ENCODE results near the gene CASP2. TPM values are rescaled to one million over a fixed set of nuclear protein-coding genes. Genes with fewer than 3 reads are reported as not detected.
"Not testable (repeated sequence)": the region's sequence is repeated elsewhere in the genome, so short reads cannot be mapped to it uniquely, and the experiment has no call there.

Gene CASP2
- total and polyA plus RNA-seq, 4 experiments from 2014 or later, result 5.3 to 96.1 (median 61.8) TPM

- peak overlapping the region in 6 of 8 donors; percentile 13 to 98 (median 44) for H3K4me3 Mint-ChIP-seq
- peaks cover 39 to 67% (median 52%) of the 10 kb centered on the region in 4 donors for H3K4me1 Mint-ChIP-seq
- intact Hi-C loops (cut with micrococcal nuclease), result no loop called here
Measured at GRCh38 chr7:143286522-143286890, 1.6 kb upstream of the CASP2 start.

GRCh38 chr7:143287339-143287934 is 714 bp upstream of the CASP2 start:
- peak overlapping the region; percentile 92 to 99 (median 96) for H3K4me3 Mint-ChIP-seq
- Histone ChIP-seq H3K9me3 (ENCODE audit: control insufficient read depth in 1 of 2, low read length in 2 of 2) (no peaks in the 10 kb centered on the region), H3K36me3 (ENCODE audit: insufficient read depth, low read length) (peaks cover 7% of the 10 kb centered on the region), H3K27ac (ENCODE audit: low read depth, low read length) (peak overlapping the region; percentile 54), H3K4me1 (ENCODE audit: insufficient read depth, low read length) (peaks cover 44% of the 10 kb centered on the region), H3K4me3 (ENCODE audit: low read length in 2 of 2) (peak overlapping the region in 1 of 2 donors; percentile 82), H3K27me3 (ENCODE audit: insufficient read depth, low read length) (no peaks in the 10 kb centered on the region)
- CTCF ChIA-PET (ENCODE audit: partially characterized antibody), result interaction anchor here (0.7 to 3.8 kb wide), 16 partner anchors 8 to 130 kb away, joined by 3 to 40 read pairs (median 4); partner anchors contain the start of gene GSTK1
- H3K4me1 Mint-ChIP-seq, result peaks cover 39 to 75% (median 56%) of the 10 kb centered on the region in 4 donors
- POLR2A ChIA-PET (ENCODE audit: partially characterized antibody), result interaction anchor here (0.6 to 2.5 kb wide), 28 partner anchors 8 to 569 kb away, joined by 3 to 43 read pairs (median 8); partner anchors contain the start of genes EPHA1, FAM131B and GSTK1
- peaks cover 0 to 2% (median 0%) of the 10 kb centered on the region in 8 donors for H3K9me3 Mint-ChIP-seq
- H3K27me3 Mint-ChIP-seq, result no peaks in the 10 kb centered on the region
- peak overlapping the region; percentile 83 to 98 (median 95) for H3K27ac Mint-ChIP-seq
- intact Hi-C loops (cut with micrococcal nuclease), result no loop called here
- peaks cover 9 to 33% of the 10 kb centered on the region in 2 donors for H3K36me3 Mint-ChIP-seq
- DNase-seq, result no peak

More at GRCh38 chr7:143286522-143286890, 1.6 kb upstream of the CASP2 start:
- Mint-ChIP-seq H3K36me3 (peaks cover 3 to 27% of the 10 kb centered on the region in 2 donors), H3K27ac (peak overlapping the region in 4 of 7 donors; percentile 24 to 83 (median 67)), H3K27me3 (no peaks in the 10 kb centered on the region), H3K9me3 (peaks cover 0 to 2% (median 0%) of the 10 kb centered on the region in 8 donors)
- Histone ChIP-seq H3K4me1 (ENCODE audit: insufficient read depth, low read length) (peaks cover 43% of the 10 kb centered on the region), H3K27ac (ENCODE audit: low read depth, low read length) (no peak overlapping the region), H3K36me3 (ENCODE audit: insufficient read depth, low read length) (no peaks in the 10 kb centered on the region), H3K9me3 (ENCODE audit: control insufficient read depth in 1 of 2, low read length in 2 of 2) (no peaks in the 10 kb centered on the region), H3K27me3 (ENCODE audit: insufficient read depth, low read length) (no peaks in the 10 kb centered on the region), H3K4me3 (ENCODE audit: low read length in 2 of 2) (no peak overlapping the region)
- no peak for DNase-seq
- CTCF ChIA-PET (ENCODE audit: partially characterized antibody), result interaction anchor here (1.7 to 3.8 kb wide), 5 partner anchors 10 to 46 kb away, joined by 4 to 40 read pairs (median 5); no protein-coding TSS in a partner anchor
- POLR2A ChIA-PET (ENCODE audit: partially characterized antibody), result interaction anchor here (0.9 to 2.5 kb wide), 8 partner anchors 7 to 478 kb away, joined by 3 to 43 read pairs (median 11); partner anchors contain the start of gene GSTK1

- Histone ChIP-seq H3K36me3 (ENCODE audit: insufficient read depth, low read length) (peaks cover 21% of the 10 kb centered on the region), H3K4me3 (ENCODE audit: low read length in 2 of 2) (peak overlapping the region; percentile 82 to 92), H3K4me1 (ENCODE audit: insufficient read depth, low read length) (peaks cover 38% of the 10 kb centered on the region), H3K9me3 (ENCODE audit: control insufficient read depth in 1 of 2, low read length in 2 of 2) (no peaks in the 10 kb centered on the region), H3K27ac (ENCODE audit: low read depth, low read length) (peak overlapping the region; percentile 78), H3K27me3 (ENCODE audit: insufficient read depth, low read length) (no peaks in the 10 kb centered on the region)
- ChIA-PET CTCF (ENCODE audit: partially characterized antibody) (interaction anchor here (1.3 to 3.8 kb wide), 5 partner anchors 9 to 49 kb away, joined by 5 to 40 read pairs (median 10); partner anchors contain the start of gene GSTK1), POLR2A (ENCODE audit: partially characterized antibody) (interaction anchor here (1.0 to 2.5 kb wide), 19 partner anchors 8 to 503 kb away, joined by 3 to 43 read pairs (median 10); partner anchors contain the start of genes EPHA1, FAM131B and GSTK1)
- Mint-ChIP-seq H3K9me3 (peaks cover 0 to 2% (median 0%) of the 10 kb centered on the region in 8 donors), H3K4me1 (peaks cover 35 to 73% (median 54%) of the 10 kb centered on the region in 4 donors), H3K27ac (peak overlapping the region; percentile 76 to 98 (median 94)), H3K36me3 (peaks cover 18 to 44% of the 10 kb centered on the region in 2 donors), H3K27me3 (no peaks in the 10 kb centered on the region), H3K4me3 (peak overlapping the region; percentile 92 to 99 (median 96))
- DNase-seq, result no peak
- intact Hi-C loops (cut with micrococcal nuclease), result loop anchor here (1.0 to 2.0 kb wide), 5 partner anchors 16 to 119 kb away; partner anchors contain the start of genes EPHA1, GSTK1 and ZYX
Measured at GRCh38 chr7:143288836-143289235, 685 bp downstream of the CASP2 start.

GRCh38 chr7:143289421-143289820 is 1.3 kb downstream of the CASP2 start:
- Mint-ChIP-seq H3K4me1 (peaks cover 33 to 73% (median 54%) of the 10 kb centered on the region in 4 donors), H3K27ac (peak overlapping the region; percentile 76 to 98 (median 94)), H3K4me3 (peak overlapping the region; percentile 92 to 99 (median 96)), H3K9me3 (peaks cover 0 to 2% (median 0%) of the 10 kb centered on the region in 8 donors), H3K27me3 (no peaks in the 10 kb centered on the region), H3K36me3 (peaks cover 24 to 50% of the 10 kb centered on the region in 2 donors)
- H3K4me1 ChIP-seq (ENCODE audit: insufficient read depth, low read length), result peaks cover 33% of the 10 kb centered on the region
- H3K36me3 ChIP-seq (ENCODE audit: insufficient read depth, low read length), result peaks cover 27% of the 10 kb centered on the region
- ChIA-PET POLR2A (ENCODE audit: partially characterized antibody) (interaction anchor here (0.6 to 4.1 kb wide), 12 partner anchors 10 to 95 kb away, joined by 3 to 23 read pairs (median 4); partner anchors contain the start of gene GSTK1), CTCF (ENCODE audit: partially characterized antibody) (interaction anchor here (0.7 to 13.9 kb wide), 6 partner anchors 11 to 120 kb away, joined by 3 to 513 read pairs (median 5); partner anchors contain the start of genes EPHA1 and GSTK1)
- H3K9me3 ChIP-seq (ENCODE audit: control insufficient read depth in 1 of 2, low read length in 2 of 2), result no peaks in the 10 kb centered on the region
- peak overlapping the region; percentile 78 for H3K27ac ChIP-seq (ENCODE audit: low read depth, low read length)
- intact Hi-C loops (cut with micrococcal nuclease), result loop anchor here (2.0 kb wide), 3 partner anchors 15 to 91 kb away; partner anchors contain the start of gene ZYX
- no peaks in the 10 kb centered on the region for H3K27me3 ChIP-seq (ENCODE audit: insufficient read depth, low read length)
- H3K4me3 ChIP-seq (ENCODE audit: low read length in 2 of 2), result peak overlapping the region; percentile 82 to 92
- DNase-seq, result no peak

GRCh38 chr7:143289888-143290287 is 1.7 kb downstream of the CASP2 start:
- not testable (repeated sequence) for H3K9me3 ChIP-seq (ENCODE audit: control insufficient read depth in 1 of 2, low read length in 2 of 2); DNase-seq; H3K27me3 ChIP-seq (ENCODE audit: insufficient read depth, low read length); H3K9me3 Mint-ChIP-seq; H3K27me3 Mint-ChIP-seq
- Histone ChIP-seq H3K4me1 (ENCODE audit: insufficient read depth, low read length) (peaks cover 33% of the 10 kb centered on the region), H3K4me3 (ENCODE audit: low read length in 2 of 2) (peak overlapping the region; percentile 82 to 92), H3K36me3 (ENCODE audit: insufficient read depth, low read length) (peaks cover 32% of the 10 kb centered on the region), H3K27ac (ENCODE audit: low read depth, low read length) (peak overlapping the region; percentile 78)
- POLR2A ChIA-PET (ENCODE audit: partially characterized antibody), result interaction anchor here (0.6 to 4.1 kb wide), 12 partner anchors 10 to 94 kb away, joined by 3 to 23 read pairs (median 4); partner anchors contain the start of gene GSTK1
- Mint-ChIP-seq H3K27ac (peak overlapping the region; percentile 53 to 98 (median 83)), H3K36me3 (peaks cover 28 to 55% of the 10 kb centered on the region in 2 donors), H3K4me1 (peaks cover 34 to 73% (median 55%) of the 10 kb centered on the region in 4 donors), H3K4me3 (peak overlapping the region; percentile 92 to 99 (median 96))
- intact Hi-C loops (cut with micrococcal nuclease), result loop anchor here (2.0 kb wide), 3 partner anchors 15 to 91 kb away; partner anchors contain the start of gene ZYX
- CTCF ChIA-PET (ENCODE audit: partially characterized antibody), result interaction anchor here (0.7 to 13.9 kb wide), 8 partner anchors 10 to 119 kb away, joined by 3 to 513 read pairs (median 4); partner anchors contain the start of genes EPHA1 and GSTK1

GRCh38 chr7:143290293-143290692 is 2.1 kb downstream of the CASP2 start:
- peaks cover 32 to 59% of the 10 kb centered on the region in 2 donors for H3K36me3 Mint-ChIP-seq
- ChIA-PET POLR2A (ENCODE audit: partially characterized antibody) (interaction anchor here (0.7 to 4.1 kb wide), 8 partner anchors 9 to 94 kb away, joined by 3 to 23 read pairs (median 5); partner anchors contain the start of gene GSTK1), CTCF (ENCODE audit: partially characterized antibody) (interaction anchor here (0.7 to 13.9 kb wide), 7 partner anchors 10 to 90 kb away, joined by 3 to 513 read pairs (median 4); partner anchors contain the start of gene GSTK1)
- peak in 1 of 5 donors; percentile 59 for DNase-seq
- intact Hi-C loops (cut with micrococcal nuclease), result no loop called here
- peak overlapping the region; percentile 52 to 99 (median 96) for H3K4me3 Mint-ChIP-seq
- peaks cover 36 to 77% (median 57%) of the 10 kb centered on the region in 4 donors for H3K4me1 Mint-ChIP-seq
- H3K27ac Mint-ChIP-seq, result peak overlapping the region; percentile 46 to 83 (median 68)
- no peaks in the 10 kb centered on the region for H3K27me3 Mint-ChIP-seq
- Histone ChIP-seq H3K27me3 (ENCODE audit: insufficient read depth, low read length) (no peaks in the 10 kb centered on the region), H3K4me3 (ENCODE audit: low read length in 2 of 2) (no peak overlapping the region), H3K27ac (ENCODE audit: low read depth, low read length) (peak overlapping the region; percentile 10), H3K9me3 (ENCODE audit: control insufficient read depth in 1 of 2, low read length in 2 of 2) (no peaks in the 10 kb centered on the region), H3K4me1 (ENCODE audit: insufficient read depth, low read length) (peaks cover 36% of the 10 kb centered on the region), H3K36me3 (ENCODE audit: insufficient read depth, low read length) (peaks cover 36% of the 10 kb centered on the region)
- H3K9me3 Mint-ChIP-seq, result peaks cover 0 to 2% (median 0%) of the 10 kb centered on the region in 8 donors
